AG09309 (cell line): ENCODE data around the gene PLEKHA1.

Experiments
- DNase-seq: peaks from one replicate; pipeline ENCODE4 v3.0.0-alpha.2; 2010; ENCODE audit warnings: low read depth
- H3K4me3 ChIP-seq: 2 replicates; pipeline ENCODE4 v1.5.1; 2011; ENCODE audit warnings: mild to moderate bottlenecking, low read depth, low read length, moderate library complexity; ENCODE audit not compliant: control insufficient read depth
- TF ChIP-seq, protein P1 (sequence below): IDR thresholded peaks from 2 replicates; pipeline ENCODE4 v1.5.1; 2011; ENCODE audit warnings: mild to moderate bottlenecking, low read depth, low read length, inconsistent platforms; ENCODE audit not compliant: insufficient read depth, control insufficient read depth; ENCODE audit errors: missing control alignments

The PLEKHA1 gene

DNA sequence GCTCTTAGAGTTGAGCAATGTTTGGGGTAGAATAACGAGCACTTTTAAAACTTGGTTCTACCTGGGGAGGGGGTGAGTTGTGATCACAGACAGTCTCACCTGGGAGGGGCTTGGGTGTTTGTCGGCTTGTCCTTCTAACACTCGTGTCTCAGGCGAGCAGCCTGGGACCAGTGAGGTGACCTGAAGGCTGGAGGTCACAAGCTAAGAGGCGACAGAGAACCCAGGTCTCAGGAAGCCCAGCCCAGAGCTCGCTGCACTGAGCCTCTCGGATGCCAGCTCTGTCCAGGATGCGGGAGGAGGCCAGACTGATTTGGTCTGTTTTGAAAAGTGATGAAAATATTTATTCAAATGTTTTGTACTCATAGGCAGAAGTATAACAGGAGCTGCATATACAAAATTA, 98.6 kb downstream of the PLEKHA1 start:
- DNase-seq, result no peak
- no peak overlapping the region for H3K4me3 ChIP-seq
- TF ChIP-seq, protein P1, sequence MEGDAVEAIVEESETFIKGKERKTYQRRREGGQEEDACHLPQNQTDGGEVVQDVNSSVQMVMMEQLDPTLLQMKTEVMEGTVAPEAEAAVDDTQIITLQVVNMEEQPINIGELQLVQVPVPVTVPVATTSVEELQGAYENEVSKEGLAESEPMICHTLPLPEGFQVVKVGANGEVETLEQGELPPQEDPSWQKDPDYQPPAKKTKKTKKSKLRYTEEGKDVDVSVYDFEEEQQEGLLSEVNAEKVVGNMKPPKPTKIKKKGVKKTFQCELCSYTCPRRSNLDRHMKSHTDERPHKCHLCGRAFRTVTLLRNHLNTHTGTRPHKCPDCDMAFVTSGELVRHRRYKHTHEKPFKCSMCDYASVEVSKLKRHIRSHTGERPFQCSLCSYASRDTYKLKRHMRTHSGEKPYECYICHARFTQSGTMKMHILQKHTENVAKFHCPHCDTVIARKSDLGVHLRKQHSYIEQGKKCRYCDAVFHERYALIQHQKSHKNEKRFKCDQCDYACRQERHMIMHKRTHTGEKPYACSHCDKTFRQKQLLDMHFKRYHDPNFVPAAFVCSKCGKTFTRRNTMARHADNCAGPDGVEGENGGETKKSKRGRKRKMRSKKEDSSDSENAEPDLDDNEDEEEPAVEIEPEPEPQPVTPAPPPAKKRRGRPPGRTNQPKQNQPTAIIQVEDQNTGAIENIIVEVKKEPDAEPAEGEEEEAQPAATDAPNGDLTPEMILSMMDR, result no peak

DNA sequence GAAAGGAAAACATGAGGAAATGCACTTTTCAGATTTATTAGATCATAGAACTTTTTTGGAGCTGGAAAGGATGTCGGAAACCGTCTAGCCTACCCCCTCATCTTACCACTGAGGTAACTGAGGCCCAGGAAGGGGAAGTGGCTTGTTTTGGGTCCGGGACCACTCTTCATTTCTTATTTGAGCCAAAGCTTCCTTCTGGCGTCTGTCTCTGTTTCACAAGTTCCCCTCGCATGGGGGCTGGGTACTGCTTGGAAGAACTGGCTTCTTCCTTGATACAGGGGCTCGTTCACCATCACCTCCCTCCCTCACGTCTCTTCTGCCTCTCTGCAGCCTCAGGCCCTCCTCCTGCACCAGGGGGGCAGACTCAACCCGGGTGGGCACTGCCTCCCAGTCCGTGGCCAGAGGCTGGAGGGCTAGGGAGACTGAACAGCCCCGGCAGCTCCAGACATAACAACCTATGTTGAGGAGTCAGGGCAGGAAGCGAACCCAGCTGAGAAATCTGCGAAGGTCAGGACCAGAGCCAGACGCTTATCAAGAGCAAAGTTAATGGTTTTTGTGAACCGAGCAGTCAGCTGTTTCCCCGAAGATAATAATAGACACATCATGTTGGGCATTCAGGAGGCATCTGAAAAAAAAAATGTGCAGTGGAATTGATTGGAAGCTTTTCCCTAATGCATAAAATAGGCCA, 99.8 kb downstream of the PLEKHA1 start:
- DNase-seq, result no peak
- TF ChIP-seq, protein P1, result no peak
- no peak overlapping the region for H3K4me3 ChIP-seq

DNA sequence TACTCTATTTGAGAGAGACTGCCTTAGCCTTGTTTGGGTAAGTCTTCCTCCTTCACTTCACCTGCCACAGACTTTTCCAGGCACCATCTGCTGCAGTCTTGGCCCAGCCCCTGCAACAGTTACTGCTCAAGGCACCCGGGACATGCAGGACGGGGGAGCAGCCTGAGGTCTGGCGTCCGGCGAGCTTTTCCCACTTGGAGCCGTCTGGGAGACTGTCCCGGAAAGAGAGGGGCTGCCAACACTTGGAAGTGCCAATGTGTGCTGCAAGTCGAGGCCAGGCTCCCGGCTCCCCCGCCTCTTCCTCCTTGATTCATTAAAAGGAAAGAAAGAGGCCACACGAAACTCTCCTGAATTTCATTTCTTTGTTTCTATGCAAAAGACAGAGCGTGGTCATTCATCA, 100.6 kb downstream of the PLEKHA1 start:
- H3K4me3 ChIP-seq, result no peak overlapping the region
- no peak for DNase-seq
- TF ChIP-seq, protein P1, result no peak

DNA sequence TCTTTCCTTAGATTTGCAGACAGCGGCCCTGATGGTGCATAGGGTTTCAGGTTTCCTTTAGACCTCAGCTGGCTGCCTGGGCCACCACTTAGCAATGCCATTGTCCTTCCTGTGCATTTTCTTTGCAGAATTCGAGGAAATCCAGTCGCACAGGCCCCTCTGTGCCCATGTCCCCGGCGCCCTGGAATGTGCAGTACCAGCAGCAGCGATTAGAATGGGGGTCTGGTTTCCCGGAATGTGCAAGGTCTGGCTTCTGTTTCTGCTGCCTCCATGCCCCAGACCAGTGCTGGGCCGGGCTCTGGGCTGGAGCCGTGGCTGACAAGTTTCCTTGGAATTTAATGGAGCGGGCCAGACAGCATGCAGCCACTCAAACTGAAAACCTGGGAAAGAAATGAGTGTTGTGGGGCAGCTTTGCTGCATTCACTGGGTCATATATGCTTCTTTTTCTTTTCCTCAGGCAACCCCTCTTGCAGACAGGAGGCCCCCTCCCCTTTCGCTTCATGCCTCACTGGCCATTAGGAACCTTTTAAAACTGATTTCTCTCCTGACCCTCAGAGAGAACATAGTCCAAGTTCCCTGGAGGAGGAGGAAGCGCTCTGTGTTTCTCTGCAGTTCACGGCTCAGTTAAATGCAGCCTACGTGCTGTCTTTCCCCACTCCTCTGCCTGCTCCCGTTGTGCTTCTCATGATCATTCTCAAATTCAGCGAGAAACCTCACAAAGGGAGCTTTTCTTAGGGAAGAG, 101.3 kb downstream of the PLEKHA1 start:
- H3K4me3 ChIP-seq, result no peak overlapping the region
- TF ChIP-seq, protein P1, result no peak
- no peak for DNase-seq

DNA sequence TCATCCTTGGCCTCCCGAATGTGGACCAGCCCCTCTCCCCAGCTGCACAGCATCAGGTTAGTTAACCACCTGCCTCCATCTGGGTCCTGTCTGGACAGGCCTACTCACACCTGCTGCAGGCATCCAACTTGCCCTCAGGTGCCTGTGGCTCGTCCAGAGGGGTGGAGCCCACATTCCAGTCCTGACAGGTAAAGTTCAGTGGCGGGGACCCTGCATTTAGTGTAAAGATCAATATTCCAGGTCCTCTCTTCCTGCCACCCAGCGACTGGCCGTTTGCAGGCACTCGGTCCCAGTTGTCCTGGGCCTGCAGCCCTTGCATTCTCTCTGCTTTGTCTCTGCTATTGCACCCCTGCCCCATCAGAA, 101.8 kb downstream of the PLEKHA1 start:
- no peak overlapping the region for H3K4me3 ChIP-seq
- TF ChIP-seq, protein P1, result no peak
- no peak for DNase-seq

DNA sequence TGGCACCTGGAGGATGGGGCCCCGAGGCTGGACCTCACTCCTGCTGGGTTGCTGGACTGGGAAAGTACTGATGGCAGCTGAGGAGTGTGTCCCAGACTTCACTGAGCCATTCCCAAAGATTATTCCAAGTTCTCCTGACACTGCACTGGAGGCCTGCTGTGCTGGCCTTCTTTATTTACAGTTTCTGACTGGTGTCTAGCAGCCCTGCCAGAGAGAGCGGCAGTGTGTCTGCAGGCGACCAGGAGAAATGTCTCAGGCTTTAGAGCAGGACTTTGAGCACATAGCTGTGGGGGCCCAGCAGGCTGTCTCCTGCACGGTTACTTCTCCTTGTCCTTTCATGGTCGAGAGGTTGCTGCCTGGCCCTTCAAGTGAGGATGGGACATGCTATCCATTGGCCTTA, 102.9 kb downstream of the PLEKHA1 start:
- no peak for DNase-seq
- TF ChIP-seq, protein P1, result no peak
- H3K4me3 ChIP-seq, result no peak overlapping the region
